Heart left ventricle (tissue), 13 donors: ENCODE data around the gene ANKRD53.

Experiments used
- POLR2A ChIP-seq, 2 donors: fragments of 450-650 bp; IDR thresholded peaks; one replicate each; pipeline ENCODE4 v1.6.1; 2017; ENCODE audit warnings: antibody characterized with exemption in 2 of 2, mild to moderate bottlenecking in 2 of 2, moderate library complexity in 2 of 2
- TF ChIP-seq, protein P1 (sequence below), 12 donors: fragments of 200-600 bp; sonication (generic) in 4 of 12; IDR thresholded peaks; one replicate each; pipeline versions ENCODE4 v1.5.0 to v1.8.0; 2018 to 2022; ENCODE audit warnings: antibody characterized with exemption in 12 of 12, mild to moderate bottlenecking in 5 of 12
- donor health status: ischemic (EF 13 %, LVEDD 7.1; RV severe dilation, severe dysfunction).
- donor health status: DM: no; HTN: yes; CAD: no.
- donor health status: DM: no; HTN: no; CAD: no.
- donor health status: ischemic (EF 25% LVEDD 6.9; RV normal size, moderate dysfunction).
- donor health status: ischemic (EF 25% LVEDD 5.7; RV mildly dilated, moderate dysfunction).
- donor health status: ischemic (EF 35%, LVEDD 5.7; RV mildly dilated, moderate dysfunction).
- donor health status: nonischemic (EF 11% LVEDD 7.7; RV severe dilation, severe dysfunction).
- donor health status: DM: yes; HTN: yes; CAD: no.
- donor health status: PGD.
- donor health status: ischemic (EF 29% LVEDD 5.4; RV normal size, mild dysfunction).
- donor health status: nonischemic (EF 23%, LVEDD 6.1; RV moderate dilation, normal function).

DNA sequence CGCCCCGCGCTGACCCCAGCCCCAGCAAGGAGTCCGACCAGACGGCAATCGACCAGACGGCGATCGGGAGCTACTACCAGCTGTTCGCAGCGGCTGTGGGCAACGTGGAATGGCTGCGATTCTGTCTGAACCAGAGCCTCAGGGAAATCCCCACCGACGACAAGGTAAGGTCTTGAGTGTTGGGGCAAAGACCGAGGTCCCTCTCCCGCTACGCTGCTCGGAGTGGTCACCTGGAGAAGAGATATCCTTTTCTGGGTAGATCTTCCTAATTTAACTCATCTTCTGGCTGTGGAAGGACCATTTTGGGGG is 704 bp downstream of the ANKRD53 start:
- TF ChIP-seq, protein P1, sequence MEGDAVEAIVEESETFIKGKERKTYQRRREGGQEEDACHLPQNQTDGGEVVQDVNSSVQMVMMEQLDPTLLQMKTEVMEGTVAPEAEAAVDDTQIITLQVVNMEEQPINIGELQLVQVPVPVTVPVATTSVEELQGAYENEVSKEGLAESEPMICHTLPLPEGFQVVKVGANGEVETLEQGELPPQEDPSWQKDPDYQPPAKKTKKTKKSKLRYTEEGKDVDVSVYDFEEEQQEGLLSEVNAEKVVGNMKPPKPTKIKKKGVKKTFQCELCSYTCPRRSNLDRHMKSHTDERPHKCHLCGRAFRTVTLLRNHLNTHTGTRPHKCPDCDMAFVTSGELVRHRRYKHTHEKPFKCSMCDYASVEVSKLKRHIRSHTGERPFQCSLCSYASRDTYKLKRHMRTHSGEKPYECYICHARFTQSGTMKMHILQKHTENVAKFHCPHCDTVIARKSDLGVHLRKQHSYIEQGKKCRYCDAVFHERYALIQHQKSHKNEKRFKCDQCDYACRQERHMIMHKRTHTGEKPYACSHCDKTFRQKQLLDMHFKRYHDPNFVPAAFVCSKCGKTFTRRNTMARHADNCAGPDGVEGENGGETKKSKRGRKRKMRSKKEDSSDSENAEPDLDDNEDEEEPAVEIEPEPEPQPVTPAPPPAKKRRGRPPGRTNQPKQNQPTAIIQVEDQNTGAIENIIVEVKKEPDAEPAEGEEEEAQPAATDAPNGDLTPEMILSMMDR (IDR thresholded peaks at IDR 0.05), result no peak
- no peak for TF ChIP-seq POLR2A (IDR thresholded peaks at IDR 0.05)
